Measurements from ENCODE around the gene GABPB2. TPM values are rescaled to one million over a fixed set of nuclear protein-coding genes. Genes with fewer than 3 reads are reported as not detected.
A peak's percentile ranks its signal among the peaks of the same experiment; 100 is the strongest.

Gene GABPB2
- total and polyA plus RNA-seq, 2 of the 13 experiments (the other 11 are each of a cell fraction or from before 2014, with no cell fraction given) = 0.09 TPM; not detected in 1

DNA sequence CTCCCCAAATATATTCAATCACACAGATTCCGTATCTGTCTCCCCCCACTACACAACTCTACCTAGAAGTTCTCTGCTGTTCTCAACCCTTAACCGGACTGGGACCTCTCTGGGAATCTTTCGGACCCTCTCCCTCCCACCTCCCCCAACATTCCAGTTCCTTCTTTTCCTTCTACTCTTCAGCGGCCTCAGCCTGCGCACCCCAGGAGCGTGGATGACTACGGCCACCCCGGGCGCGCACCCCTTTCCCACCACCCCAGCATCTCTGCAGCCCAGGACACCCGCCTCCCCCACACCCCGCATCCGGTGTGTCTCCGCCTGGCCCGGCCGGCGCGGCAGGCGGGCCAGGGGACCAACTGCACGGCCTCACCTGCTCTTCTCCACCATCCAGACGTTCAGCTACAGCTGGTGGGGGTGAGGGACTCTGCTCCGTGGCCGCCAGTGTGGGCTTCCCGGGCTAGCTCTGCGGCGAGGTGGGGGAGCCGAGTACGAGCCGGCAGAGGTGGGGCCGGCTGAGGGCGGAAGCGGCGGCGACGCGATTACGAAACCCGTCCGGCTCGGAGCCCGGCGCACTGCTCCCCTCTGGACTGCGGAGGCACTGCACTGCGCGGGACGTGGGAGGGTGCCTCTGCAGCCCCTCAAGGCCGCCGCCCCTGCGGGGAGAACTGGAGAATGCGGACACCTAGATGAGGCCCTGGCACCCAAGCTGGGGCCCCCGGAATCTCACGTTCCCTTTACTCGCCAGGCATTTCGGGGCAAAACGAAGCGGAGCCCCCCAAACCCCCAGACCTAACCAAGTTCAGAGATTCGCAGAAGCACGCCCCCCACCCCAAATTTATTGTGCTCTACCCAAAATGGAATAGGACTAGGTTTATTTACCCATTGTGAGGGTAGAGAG, 11.2 kb upstream of the GABPB2 start, which contains the start of gene CDC42SE1 (continued):
- peak; percentile 75 for TF ChIP-seq HES4 (CRISPR knock-in tag; IDR thresholded peaks at IDR 0.05; ENCODE audit: borderline replicate concordance)
- TF ChIP-seq ZNF280B (CRISPR knock-in tag; IDR thresholded peaks at IDR 0.05; ENCODE audit: borderline replicate concordance) = no peak
- TF ChIP-seq SSRP1 (CRISPR knock-in tag; IDR thresholded peaks at IDR 0.05) = no peak
- no peak for TF ChIP-seq ADNP (CRISPR knock-in tag; IDR thresholded peaks at IDR 0.05)
- TF ChIP-seq REPIN1 (CRISPR knock-in tag; IDR thresholded peaks at IDR 0.05; ENCODE audit: borderline replicate concordance, low read depth) = peak; percentile 19; the same call in 1 of the 2 replicates
- TF ChIP-seq ZNF12 (CRISPR knock-in tag; IDR thresholded peaks at IDR 0.05) = no peak
- 0 out of 2 replicates have a peak, but pooled peaks have one; percentile 38 for TF ChIP-seq ZNF292 (CRISPR knock-in tag; IDR thresholded peaks at IDR 0.05; ENCODE audit: borderline replicate concordance, low read depth)
- TF ChIP-seq ARNT2 (CRISPR knock-in tag; IDR thresholded peaks at IDR 0.05; ENCODE audit: low read depth) = peak; percentile 56; the same call in 1 of the 2 replicates
- no peak for TF ChIP-seq ZNF660 (CRISPR knock-in tag; IDR thresholded peaks at IDR 0.05; ENCODE audit: borderline replicate concordance, low read depth)
- TF ChIP-seq, protein P1, sequence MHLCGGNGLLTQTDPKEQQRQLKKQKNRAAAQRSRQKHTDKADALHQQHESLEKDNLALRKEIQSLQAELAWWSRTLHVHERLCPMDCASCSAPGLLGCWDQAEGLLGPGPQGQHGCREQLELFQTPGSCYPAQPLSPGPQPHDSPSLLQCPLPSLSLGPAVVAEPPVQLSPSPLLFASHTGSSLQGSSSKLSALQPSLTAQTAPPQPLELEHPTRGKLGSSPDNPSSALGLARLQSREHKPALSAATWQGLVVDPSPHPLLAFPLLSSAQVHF (CRISPR knock-in tag; IDR thresholded peaks at IDR 0.05) = no peak
- peak; percentile 85 for TF ChIP-seq ELF3 (CRISPR knock-in tag; IDR thresholded peaks at IDR 0.05)
- TF ChIP-seq, protein P2, sequence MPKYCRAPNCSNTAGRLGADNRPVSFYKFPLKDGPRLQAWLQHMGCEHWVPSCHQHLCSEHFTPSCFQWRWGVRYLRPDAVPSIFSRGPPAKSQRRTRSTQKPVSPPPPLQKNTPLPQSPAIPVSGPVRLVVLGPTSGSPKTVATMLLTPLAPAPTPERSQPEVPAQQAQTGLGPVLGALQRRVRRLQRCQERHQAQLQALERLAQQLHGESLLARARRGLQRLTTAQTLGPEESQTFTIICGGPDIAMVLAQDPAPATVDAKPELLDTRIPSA (CRISPR knock-in tag; IDR thresholded peaks at IDR 0.05; ENCODE audit: borderline replicate concordance) = no peak
- TF ChIP-seq, protein P3, sequence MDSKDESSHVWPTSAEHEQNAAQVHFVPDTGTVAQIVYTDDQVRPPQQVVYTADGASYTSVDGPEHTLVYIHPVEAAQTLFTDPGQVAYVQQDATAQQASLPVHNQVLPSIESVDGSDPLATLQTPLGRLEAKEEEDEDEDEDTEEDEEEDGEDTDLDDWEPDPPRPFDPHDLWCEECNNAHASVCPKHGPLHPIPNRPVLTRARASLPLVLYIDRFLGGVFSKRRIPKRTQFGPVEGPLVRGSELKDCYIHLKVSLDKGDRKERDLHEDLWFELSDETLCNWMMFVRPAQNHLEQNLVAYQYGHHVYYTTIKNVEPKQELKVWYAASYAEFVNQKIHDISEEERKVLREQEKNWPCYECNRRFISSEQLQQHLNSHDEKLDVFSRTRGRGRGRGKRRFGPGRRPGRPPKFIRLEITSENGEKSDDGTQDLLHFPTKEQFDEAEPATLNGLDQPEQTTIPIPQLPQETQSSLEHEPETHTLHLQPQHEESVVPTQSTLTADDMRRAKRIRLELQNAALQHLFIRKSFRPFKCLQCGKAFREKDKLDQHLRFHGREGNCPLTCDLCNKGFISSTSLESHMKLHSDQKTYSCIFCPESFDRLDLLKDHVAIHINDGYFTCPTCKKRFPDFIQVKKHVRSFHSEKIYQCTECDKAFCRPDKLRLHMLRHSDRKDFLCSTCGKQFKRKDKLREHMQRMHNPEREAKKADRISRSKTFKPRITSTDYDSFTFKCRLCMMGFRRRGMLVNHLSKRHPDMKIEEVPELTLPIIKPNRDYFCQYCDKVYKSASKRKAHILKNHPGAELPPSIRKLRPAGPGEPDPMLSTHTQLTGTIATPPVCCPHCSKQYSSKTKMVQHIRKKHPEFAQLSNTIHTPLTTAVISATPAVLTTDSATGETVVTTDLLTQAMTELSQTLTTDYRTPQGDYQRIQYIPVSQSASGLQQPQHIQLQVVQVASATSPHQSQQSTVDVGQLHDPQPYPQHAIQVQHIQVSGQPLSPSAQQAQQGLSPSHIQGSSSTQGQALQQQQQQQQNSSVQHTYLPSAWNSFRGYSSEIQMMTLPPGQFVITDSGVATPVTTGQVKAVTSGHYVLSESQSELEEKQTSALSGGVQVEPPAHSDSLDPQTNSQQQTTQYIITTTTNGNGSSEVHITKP (CRISPR knock-in tag; IDR thresholded peaks at IDR 0.05; ENCODE audit: low read depth) = no peak
- no peak for TF ChIP-seq ZNF367 (CRISPR knock-in tag; IDR thresholded peaks at IDR 0.05; ENCODE audit: borderline replicate concordance)
- TF ChIP-seq ZSCAN29 (CRISPR knock-in tag; conservative IDR thresholded peaks at IDR 0.05) = 0 out of 2 replicates have a peak, but pooled peaks have one; percentile 21
- no peak for TF ChIP-seq ZNF615 (CRISPR knock-in tag; IDR thresholded peaks at IDR 0.05; ENCODE audit: borderline replicate concordance)
- no peak for TF ChIP-seq TEAD3 (CRISPR knock-in tag; optimal IDR thresholded peaks at IDR 0.05; ENCODE audit: borderline replicate concordance)
- no peak for TF ChIP-seq ZNF256 (CRISPR knock-in tag; conservative IDR thresholded peaks at IDR 0.05)
- TF ChIP-seq ZNF432 (CRISPR knock-in tag; IDR thresholded peaks at IDR 0.05; ENCODE audit: borderline replicate concordance) = no peak
- no peak for TF ChIP-seq MBNL3 (CRISPR knock-in tag; conservative IDR thresholded peaks at IDR 0.05)
- TF ChIP-seq, protein P4, sequence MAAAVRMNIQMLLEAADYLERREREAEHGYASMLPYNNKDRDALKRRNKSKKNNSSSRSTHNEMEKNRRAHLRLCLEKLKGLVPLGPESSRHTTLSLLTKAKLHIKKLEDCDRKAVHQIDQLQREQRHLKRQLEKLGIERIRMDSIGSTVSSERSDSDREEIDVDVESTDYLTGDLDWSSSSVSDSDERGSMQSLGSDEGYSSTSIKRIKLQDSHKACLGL (CRISPR knock-in tag; IDR thresholded peaks at IDR 0.05) = peak; percentile 58; the same call in 1 of the 2 replicates
- TF ChIP-seq ZNF569 (CRISPR knock-in tag; IDR thresholded peaks at IDR 0.05; ENCODE audit: borderline replicate concordance) = no peak
